SU-DHL-6 (cell line): Measurements from ENCODE around the gene RPUSD4.

Experiments used
- H2AFZ ChIP-seq: fragments of 200-600 bp; sonication (generic); 2 replicates; pipeline ENCODE4 v1.6.1; 2014; ENCODE audit warnings: low read depth, mild to moderate bottlenecking, moderate library complexity, mixed read lengths, antibody characterized with exemption, low read length; ENCODE audit not compliant: severe bottlenecking
- H3F3A ChIP-seq: fragments of 200-600 bp; shearing (Covaris generic); 2 replicates; pipeline ENCODE4 v1.6.0; 2016; ENCODE audit warnings: antibody characterized with exemption, mild to moderate bottlenecking; ENCODE audit not compliant: insufficient read depth
- H3K27ac ChIP-seq: fragments of 200-600 bp; sonication (generic); 2 replicates; pipeline ENCODE4 v1.5.1; 2016; ENCODE audit warnings: low read depth, mild to moderate bottlenecking, low read length, moderate library complexity, mixed read lengths
- H3K27me3 ChIP-seq: fragments of 200-600 bp; sonication (generic), shearing (Covaris generic); 2 replicates; pipeline ENCODE4 v1.6.0; 2014; ENCODE audit warnings: mild to moderate bottlenecking, low read length
- H3K36me3 ChIP-seq: fragments of 200-600 bp; sonication (generic); 2 replicates; pipeline ENCODE4 v1.6.1; 2014; ENCODE audit warnings: mild to moderate bottlenecking, low read length, mixed read lengths
- H3K4me2 ChIP-seq: fragments of 300-600, 200-600 bp; shearing (Covaris generic), sonication (generic); 2 replicates; pipeline ENCODE4 v1.6.0; 2014; ENCODE audit warnings: low read length, low read depth, mild to moderate bottlenecking; ENCODE audit not compliant: poor library complexity, severe bottlenecking
- H3K4me3 ChIP-seq: fragments of 200-600 bp; sonication (generic); 2 replicates; pipeline ENCODE4 v1.5.1; 2014; ENCODE audit warnings: antibody characterized with exemption, low read length, mild to moderate bottlenecking, mixed read lengths; ENCODE audit not compliant: insufficient read depth, poor library complexity, severe bottlenecking
- H3K79me2 ChIP-seq: fragments of 200-600 bp; sonication (generic); 2 replicates; pipeline ENCODE4 v1.6.1; 2014; ENCODE audit warnings: mild to moderate bottlenecking, low read length, moderate library complexity; ENCODE audit not compliant: insufficient read depth
- H3K9ac ChIP-seq: fragments of 200-600 bp; sonication (generic); 2 replicates; pipeline ENCODE4 v1.7.0; 2014; ENCODE audit warnings: mild to moderate bottlenecking, low read length
- H3K9me2 ChIP-seq: fragments of 200-600 bp; sonication (generic); replicated peaks from 2 replicates; pipeline ENCODE4 v1.6.1; 2014; ENCODE audit warnings: low read length; ENCODE audit not compliant: insufficient read depth
- H3K9me3 ChIP-seq: fragments of 200-600 bp; sonication (generic); 2 replicates; pipeline ENCODE4 v1.6.1; 2014; ENCODE audit warnings: low read length, mixed read lengths; ENCODE audit not compliant: insufficient read depth
- H4K20me1 ChIP-seq: fragments of 200-600 bp; sonication (generic); 2 replicates; pipeline ENCODE4 v1.6.1; 2014; ENCODE audit warnings: low read depth, mild to moderate bottlenecking, antibody characterized with exemption, low read length, moderate library complexity, mixed read lengths
- CTCF ChIP-seq: fragments of 200-600 bp; sonication (generic); IDR thresholded peaks from one replicate; pipeline ENCODE4 v1.5.1; 2017; ENCODE audit warnings: antibody characterized with exemption, mild to moderate bottlenecking, low read length, moderate library complexity; ENCODE audit not compliant: insufficient read depth, poor library complexity, severe bottlenecking
- EZH2phosphoT487 ChIP-seq: fragments of 200-600 bp; sonication (generic), shearing (Covaris generic); conservative IDR thresholded peaks from 2 replicates; pipeline ENCODE4 v1.6.1; 2018; ENCODE audit warnings: mild to moderate bottlenecking, antibody characterized with exemption, low read length, moderate library complexity, mixed read lengths

Gene RPUSD4

GRCh38 chr11:126154691-126155090 lies 56.8 kb downstream of the RPUSD4 start:
- no peak for TF ChIP-seq EZH2phosphoT487
- no peak for TF ChIP-seq CTCF
- Histone ChIP-seq H3K36me3 (no peaks in the 10 kb centered on the region), H3K9ac (no peak overlapping the region), H3K79me2 (no peaks in the 10 kb centered on the region), H2AFZ (no peak overlapping the region), H3K4me3 (no peak overlapping the region), H3K27me3 (no peaks in the 10 kb centered on the region), H3K9me3 (no peaks in the 10 kb centered on the region), H4K20me1 (no peaks in the 10 kb centered on the region), H3K27ac (no peak overlapping the region), H3K4me2 (no peak overlapping the region), H3F3A (no peaks in the 10 kb centered on the region), H3K9me2 (no peaks in the 10 kb centered on the region)

- TF ChIP-seq EZH2phosphoT487 (no peak), CTCF (no peak)
- Histone ChIP-seq H3K9me2 (no peaks in the 10 kb centered on the region), H3K4me3 (no peak overlapping the region), H3F3A (no peaks in the 10 kb centered on the region), H3K36me3 (no peaks in the 10 kb centered on the region), H2AFZ (no peak overlapping the region), H3K27me3 (no peaks in the 10 kb centered on the region), H3K4me2 (no peak overlapping the region), H3K27ac (no peak overlapping the region), H3K9ac (no peak overlapping the region), H3K9me3 (no peaks in the 10 kb centered on the region), H4K20me1 (no peaks in the 10 kb centered on the region), H3K79me2 (no peaks in the 10 kb centered on the region)
Observed at GRCh38 chr11:126153972-126154371, 57.5 kb downstream of the RPUSD4 start.

- Histone ChIP-seq H3K27me3 (no peaks in the 10 kb centered on the region), H3K79me2 (no peaks in the 10 kb centered on the region), H3K4me3 (no peak overlapping the region), H2AFZ (no peak overlapping the region), H3F3A (no peaks in the 10 kb centered on the region), H3K9me2 (no peaks in the 10 kb centered on the region), H3K9ac (no peak overlapping the region), H3K9me3 (no peaks in the 10 kb centered on the region), H3K27ac (no peak overlapping the region), H3K36me3 (no peaks in the 10 kb centered on the region), H4K20me1 (no peaks in the 10 kb centered on the region), H3K4me2 (no peak overlapping the region)
- TF ChIP-seq CTCF: no peak
- no peak for TF ChIP-seq EZH2phosphoT487
Observed at GRCh38 chr11:126153006-126153405, 58.4 kb downstream of the RPUSD4 start.

GRCh38 chr11:126152586-126152985 lies 58.9 kb downstream of the RPUSD4 start:
- no peaks in the 10 kb centered on the region for H3F3A ChIP-seq
- no peak overlapping the region for H3K27ac ChIP-seq
- H3K36me3 ChIP-seq: no peaks in the 10 kb centered on the region
- no peak overlapping the region for H3K4me3 ChIP-seq
- H3K9ac ChIP-seq: no peak overlapping the region
- no peaks in the 10 kb centered on the region for H3K27me3 ChIP-seq
- no peaks in the 10 kb centered on the region for H3K79me2 ChIP-seq
- H3K9me3 ChIP-seq: no peaks in the 10 kb centered on the region
- no peaks in the 10 kb centered on the region for H4K20me1 ChIP-seq
- no peak overlapping the region for H2AFZ ChIP-seq
- TF ChIP-seq CTCF (no peak), EZH2phosphoT487 (no peak)
- no peak overlapping the region for H3K4me2 ChIP-seq
- no peaks in the 10 kb centered on the region for H3K9me2 ChIP-seq
